GM12864 (cell line): ENCODE data around the gene RINL.
"Not testable (repeated sequence)": the region's sequence is repeated elsewhere in the genome, so short reads cannot be mapped to it uniquely, and the experiment has no call there.

ENCODE experiments used
- DNase-seq: peaks from one replicate; pipeline ENCODE4 v3.0.0-alpha.2; 2011; ENCODE audit warnings: low read depth
- H3K4me3 ChIP-seq: 2 replicates; pipeline ENCODE4 v1.5.1; 2011; ENCODE audit warnings: mild to moderate bottlenecking, low read depth, low read length, control low read depth
- CTCF ChIP-seq: IDR thresholded peaks from 2 replicates; pipeline ENCODE4 v1.5.1; 2011; ENCODE audit warnings: low read depth, mild to moderate bottlenecking, moderate library complexity, low read length, control low read depth, inconsistent platforms; ENCODE audit errors: missing control alignments

Gene RINL

GRCh38 chr19:38862321-38863059 is 15.6 kb downstream of the RINL start:
- H3K4me3 ChIP-seq: no peak overlapping the region
- DNase-seq: no peak
- no peak for TF ChIP-seq CTCF

- no peak for DNase-seq
- H3K4me3 ChIP-seq: no peak overlapping the region
Observed at GRCh38 chr19:38861368-38861767, 16.7 kb downstream of the RINL start.

DNA sequence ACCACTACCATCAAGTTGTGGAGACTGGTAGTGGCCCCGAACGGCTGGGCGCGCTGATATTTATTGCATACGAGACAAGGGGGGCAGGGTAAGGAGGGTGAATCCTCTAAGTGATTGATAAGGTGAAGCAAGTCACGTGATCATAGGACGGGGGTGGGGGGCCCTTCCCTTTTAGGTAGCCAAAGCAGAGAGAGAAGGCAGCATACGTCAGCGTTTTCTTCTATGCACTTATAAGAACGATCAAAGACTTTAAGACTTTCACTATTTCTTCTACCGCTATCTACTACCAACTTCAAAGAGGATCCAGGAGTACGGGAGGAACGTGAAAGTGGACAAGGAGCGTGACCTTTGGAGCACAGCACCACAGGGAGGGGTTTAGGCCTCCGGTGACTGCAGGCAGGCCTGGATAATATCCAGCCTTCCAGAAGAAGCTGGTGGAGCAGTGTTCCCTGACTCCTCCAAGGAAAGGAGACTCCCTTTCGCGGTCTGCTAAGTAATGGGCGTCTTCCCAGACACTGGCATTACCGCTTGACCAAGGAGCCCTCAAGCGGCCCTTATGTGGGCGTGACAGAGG is 18.4 kb downstream of the RINL start:
- not testable (repeated sequence) for DNase-seq, H3K4me3 ChIP-seq

More at GRCh38 chr19:38861368-38861767, 16.7 kb downstream of the RINL start:
- no peak for TF ChIP-seq CTCF

DNA sequence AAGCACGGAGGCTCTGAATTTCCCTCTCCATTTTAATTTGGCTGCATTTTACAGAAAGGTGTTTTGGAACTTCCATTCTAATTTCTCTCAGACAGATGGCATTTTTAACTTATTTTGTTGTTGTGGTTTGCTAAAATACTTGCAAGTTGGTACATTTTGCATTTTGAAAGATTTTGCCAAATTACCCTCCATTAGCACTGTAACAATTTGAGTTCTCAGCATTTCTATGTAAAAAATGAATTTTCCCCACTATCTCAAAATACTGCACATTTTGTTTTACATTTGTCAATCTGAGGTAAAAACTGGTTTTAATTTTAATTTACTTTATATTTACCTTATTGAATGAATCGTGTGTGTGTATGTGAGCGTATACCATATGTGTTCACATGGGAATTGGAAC is 21.3 kb downstream of the RINL start:
- no peak for TF ChIP-seq CTCF
- no peak for DNase-seq
- no peak overlapping the region for H3K4me3 ChIP-seq

DNA sequence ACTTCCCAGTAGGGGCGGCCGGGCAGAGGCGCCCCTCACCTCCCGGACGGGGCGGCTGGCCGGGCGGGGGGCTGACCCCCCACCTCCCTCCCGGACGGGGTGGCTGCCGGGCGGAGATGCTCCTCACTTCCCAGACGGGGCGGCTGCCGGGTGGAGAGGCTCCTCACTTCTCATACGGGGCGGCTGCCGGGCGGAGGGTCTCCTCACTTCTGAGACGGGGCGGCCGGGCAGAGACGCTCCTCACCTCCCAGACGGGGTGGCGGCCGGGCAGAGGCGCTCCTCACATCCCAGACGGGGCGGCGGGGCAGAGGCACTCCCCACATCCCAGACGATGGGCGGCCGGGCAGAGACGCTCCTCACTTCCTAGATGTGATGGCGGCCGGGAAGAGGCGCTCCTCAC is 22.3 kb downstream of the RINL start:
- not testable (repeated sequence) for DNase-seq, H3K4me3 ChIP-seq

GRCh38 chr19:38854961-38855360 is 23.1 kb downstream of the RINL start:
- H3K4me3 ChIP-seq: not testable (repeated sequence)

DNA sequence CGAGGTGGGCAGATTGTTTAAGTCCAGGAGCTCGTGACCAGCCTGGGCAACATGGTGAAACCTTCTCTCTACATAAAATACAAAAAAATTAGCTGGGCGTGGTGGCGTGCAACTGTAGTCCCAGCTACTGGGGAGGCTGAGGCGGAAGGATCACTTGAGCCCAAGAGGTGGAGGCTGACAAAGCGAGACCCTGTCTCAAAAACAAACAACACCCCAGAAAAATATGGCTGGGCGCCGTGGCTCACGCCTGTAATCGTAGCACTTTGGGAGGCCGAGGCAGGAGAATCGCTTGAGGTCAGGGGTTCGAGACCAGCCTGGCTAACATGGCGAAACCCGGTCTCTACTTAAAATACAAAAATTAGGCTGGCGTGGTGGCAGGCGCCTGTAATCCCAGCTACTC is 24.9 kb downstream of the RINL start:
- TF ChIP-seq CTCF: no peak
- H3K4me3 ChIP-seq: peak overlapping the region; percentile 89
- DNase-seq: no peak

More at GRCh38 chr19:38854961-38855360, 23.1 kb downstream of the RINL start:
- not testable (repeated sequence) for DNase-seq

GRCh38 chr19:38852231-38853044 is 25.6 kb downstream of the RINL start:
- peak overlapping the region; percentile 89 for H3K4me3 ChIP-seq
- no peak for TF ChIP-seq CTCF
- no peak for DNase-seq
